ENCODE data around the gene VWA3A. TPM values are rescaled to one million over a fixed set of nuclear protein-coding genes. Genes with fewer than 3 reads are reported as not detected.
A peak's percentile ranks its signal among the peaks of the same experiment; 100 is the strongest.

VWA3A gene
- total and polyA plus RNA-seq, 7 experiments from 2014 or later: 0.19 to 0.84 (median 0.32) TPM; not detected in 2

- no peaks in the 10 kb centered on the region for H3K9me3 ChIP-seq (ENCODE audit: control insufficient read depth in 2 of 3, low read length in 3 of 3)
- CTCF ChIA-PET: interaction anchor here (0.6 to 0.7 kb wide), 2 partner anchors 183 to 473 kb away, joined by 3 read pairs; no protein-coding TSS in a partner anchor
- H3K4me3 ChIP-seq (ENCODE audit: low read length): no peak overlapping the region
- intact Hi-C loops (cut with micrococcal nuclease): loop anchor here in 1 of 2 donors (1.0 kb wide), 1 partner anchor 113 kb away; the partner anchor contains the start of gene POLR3E
- POLR2A ChIA-PET: no interaction called here
- H3K4me3 Mint-ChIP-seq: no peak overlapping the region
- H3K36me3 Mint-ChIP-seq: peaks cover 0 to 8% (median 0%) of the 10 kb centered on the region in 5 donors
- no peaks in the 10 kb centered on the region for H3K27me3 ChIP-seq (ENCODE audit: control insufficient read depth in 2 of 2, insufficient read depth in 2 of 2, low read length in 2 of 2)
- DNase-seq: peak in 3 of 9 donors; percentile 19 to 29 (median 29)
- peak; percentile 33 for ATAC-seq
- no peaks in the 10 kb centered on the region for H3K9me3 Mint-ChIP-seq
- H3K27ac ChIP-seq (ENCODE audit: low read depth, low read length): no peak overlapping the region
- peaks cover 11 to 18% (median 13%) of the 10 kb centered on the region in 7 donors for H3K4me1 Mint-ChIP-seq
- peaks cover 11 to 16% of the 10 kb centered on the region in 2 donors for H3K4me1 ChIP-seq (ENCODE audit: control insufficient read depth in 2 of 2, insufficient read depth in 2 of 2, low read length in 2 of 2)
- peaks cover 0 to 3% (median 0%) of the 10 kb centered on the region in 5 donors for H3K27me3 Mint-ChIP-seq
- H3K36me3 ChIP-seq (ENCODE audit: control insufficient read depth in 2 of 3, insufficient read depth in 3 of 3, low read length in 3 of 3): no peaks in the 10 kb centered on the region
- peak overlapping the region in 1 of 9 donors; percentile 36 for H3K27ac Mint-ChIP-seq
These were observed 91.7 kb downstream of the VWA3A start for GRCh38 chr16:22183901-22184614.

- intact Hi-C loops (cut with micrococcal nuclease): loop anchor here in 1 of 2 donors (1.0 kb wide), 1 partner anchor 113 kb away; the partner anchor contains the start of gene POLR3E
- no peaks in the 10 kb centered on the region for H3K9me3 ChIP-seq (ENCODE audit: control insufficient read depth in 2 of 3, low read length in 3 of 3)
- ATAC-seq (no peak), DNase-seq (no peak)
- Mint-ChIP-seq H3K4me3 (no peak overlapping the region), H3K27me3 (peaks cover 0 to 3% (median 0%) of the 10 kb centered on the region in 5 donors), H3K27ac (peak overlapping the region in 4 of 9 donors; percentile 17 to 80 (median 54)), H3K4me1 (peaks cover 15 to 23% (median 17%) of the 10 kb centered on the region in 7 donors), H3K36me3 (peaks cover 0 to 7% (median 0%) of the 10 kb centered on the region in 5 donors), H3K9me3 (no peaks in the 10 kb centered on the region)
- H3K36me3 ChIP-seq (ENCODE audit: control insufficient read depth in 2 of 3, insufficient read depth in 3 of 3, low read length in 3 of 3): no peaks in the 10 kb centered on the region
- no peak overlapping the region for H3K4me3 ChIP-seq (ENCODE audit: low read length)
- H3K27me3 ChIP-seq (ENCODE audit: control insufficient read depth in 2 of 2, insufficient read depth in 2 of 2, low read length in 2 of 2): no peaks in the 10 kb centered on the region
- peaks cover 16 to 22% of the 10 kb centered on the region in 2 donors for H3K4me1 ChIP-seq (ENCODE audit: control insufficient read depth in 2 of 2, insufficient read depth in 2 of 2, low read length in 2 of 2)
- no peak overlapping the region for H3K27ac ChIP-seq (ENCODE audit: low read depth, low read length)
- ChIA-PET CTCF (interaction anchor here (0.6 to 2.0 kb wide), 3 partner anchors 23 to 183 kb away, joined by 3 to 5 read pairs (median 3); no protein-coding TSS in a partner anchor), POLR2A (interaction anchor here (0.6 kb wide), 1 partner anchor 1471 kb away, joined by 3 read pairs; no protein-coding TSS in a partner anchor)
These were observed 92.3 kb downstream of the VWA3A start for GRCh38 chr16:22184615-22184968.

- no peaks in the 10 kb centered on the region for H3K27me3 ChIP-seq (ENCODE audit: control insufficient read depth in 2 of 2, insufficient read depth in 2 of 2, low read length in 2 of 2)
- no peak for DNase-seq
- Mint-ChIP-seq H3K4me3 (no peak overlapping the region), H3K27me3 (no peaks in the 10 kb centered on the region), H3K36me3 (peaks cover 0 to 7% (median 0%) of the 10 kb centered on the region in 5 donors), H3K27ac (peak overlapping the region in 8 of 9 donors; percentile 9 to 100 (median 90)), H3K4me1 (peaks cover 15 to 30% (median 22%) of the 10 kb centered on the region in 7 donors), H3K9me3 (no peaks in the 10 kb centered on the region)
- H3K4me1 ChIP-seq (ENCODE audit: control insufficient read depth in 2 of 2, insufficient read depth in 2 of 2, low read length in 2 of 2): peaks cover 19 to 24% of the 10 kb centered on the region in 2 donors
- H3K4me3 ChIP-seq (ENCODE audit: low read length): no peak overlapping the region
- no peaks in the 10 kb centered on the region for H3K9me3 ChIP-seq (ENCODE audit: control insufficient read depth in 2 of 3, low read length in 3 of 3)
- POLR2A ChIA-PET: interaction anchor here (0.8 to 1.3 kb wide), 3 partner anchors 110 to 186 kb away, joined by 3 to 4 read pairs (median 3); partner anchors contain the start of genes PDZD9 and POLR3E
- CTCF ChIA-PET: interaction anchor here (1.0 to 2.0 kb wide), 5 partner anchors 109 to 185 kb away, joined by 3 to 5 read pairs (median 4); partner anchors contain the start of gene POLR3E
- ATAC-seq: no peak
- peak overlapping the region; percentile 99 for H3K27ac ChIP-seq (ENCODE audit: low read depth, low read length)
- no peaks in the 10 kb centered on the region for H3K36me3 ChIP-seq (ENCODE audit: control insufficient read depth in 2 of 3, insufficient read depth in 3 of 3, low read length in 3 of 3)
- intact Hi-C loops (cut with micrococcal nuclease): no loop called here
These were observed 94.2 kb downstream of the VWA3A start for GRCh38 chr16:22186517-22186916.

GRCh38 chr16:22188267-22188594 is 95.9 kb downstream of the VWA3A start:
- H3K27ac Mint-ChIP-seq: peak overlapping the region; percentile 98 to 100 (median 100)
- POLR2A ChIA-PET: interaction anchor here (0.7 to 9.0 kb wide), 19 partner anchors 9 to 368 kb away, joined by 3 to 167 read pairs (median 8); partner anchors contain the start of genes EEF2K, MOSMO, POLR3E and UQCRC2
- H3K4me3 Mint-ChIP-seq: peak overlapping the region in 6 of 10 donors; percentile 5 to 99 (median 92)

DNA sequence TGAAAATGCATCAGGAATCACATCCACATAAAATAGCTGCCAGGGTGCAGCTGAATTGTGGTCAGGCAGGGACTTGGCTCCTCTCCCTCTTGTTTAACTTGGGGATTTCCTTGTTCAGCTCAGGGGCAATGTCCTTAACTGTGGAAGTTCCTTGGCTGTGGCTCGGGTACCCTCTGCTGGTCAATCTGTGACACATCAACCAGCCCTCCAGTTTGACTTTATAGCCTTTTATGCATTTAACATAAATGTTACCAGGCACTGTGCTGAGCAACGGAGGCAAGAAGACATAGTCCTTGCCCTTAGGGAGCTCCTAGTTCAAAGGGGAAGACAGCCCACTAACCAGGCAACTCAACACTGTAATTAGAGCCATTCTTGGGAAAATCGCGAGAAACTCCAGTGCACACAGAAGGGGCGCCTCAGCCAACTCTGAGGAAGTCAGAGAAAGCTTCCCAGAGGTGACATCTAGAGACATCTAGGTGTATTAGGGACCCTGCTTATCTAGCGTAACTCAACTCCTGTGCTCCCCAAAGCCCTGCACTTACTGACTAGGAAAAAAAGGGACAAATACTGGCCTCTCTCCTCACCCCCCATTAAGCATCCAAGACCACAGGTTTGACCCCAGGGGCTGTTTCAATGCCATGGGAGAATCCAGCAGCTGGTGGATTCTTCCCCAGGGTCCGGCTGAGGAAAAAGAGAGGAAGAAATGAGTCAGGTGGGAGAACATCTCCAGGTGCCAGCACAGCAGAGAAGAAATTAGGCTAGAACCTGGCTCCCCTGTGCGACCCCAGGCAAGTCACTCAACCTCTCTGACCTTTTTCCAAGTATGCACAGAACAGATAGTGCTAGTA is 96.5 kb downstream of the VWA3A start:
- H3K36me3 ChIP-seq (ENCODE audit: control insufficient read depth in 2 of 3, insufficient read depth in 3 of 3, low read length in 3 of 3): no peaks in the 10 kb centered on the region
- peak overlapping the region; percentile 78 to 99 (median 95) for H3K4me3 Mint-ChIP-seq
- peaks cover 0 to 4% (median 0%) of the 10 kb centered on the region in 5 donors for H3K36me3 Mint-ChIP-seq
- H3K4me1 Mint-ChIP-seq: peaks cover 25 to 53% (median 44%) of the 10 kb centered on the region in 7 donors
- no peaks in the 10 kb centered on the region for H3K27me3 ChIP-seq (ENCODE audit: control insufficient read depth in 2 of 2, insufficient read depth in 2 of 2, low read length in 2 of 2)
- CTCF ChIA-PET: interaction anchor here (0.6 to 2.6 kb wide), 23 partner anchors 17 to 246 kb away, joined by 3 to 31 read pairs (median 4); partner anchors contain the start of genes EEF2K, MOSMO and POLR3E
- H3K4me1 ChIP-seq (ENCODE audit: control insufficient read depth in 2 of 2, insufficient read depth in 2 of 2, low read length in 2 of 2): peaks cover 34 to 45% of the 10 kb centered on the region in 2 donors
- no peaks in the 10 kb centered on the region for H3K9me3 ChIP-seq (ENCODE audit: control insufficient read depth in 2 of 3, low read length in 3 of 3)
- H3K27me3 Mint-ChIP-seq: no peaks in the 10 kb centered on the region
- intact Hi-C loops (cut with micrococcal nuclease): loop anchor here (1.0 to 2.0 kb wide), 8 partner anchors 26 to 540 kb away; partner anchors contain the start of genes PDZD9 (in 2 of the 2) and SDR42E2 (in 1 of the 2)
- H3K9me3 Mint-ChIP-seq: peaks cover 0 to 5% (median under 1%) of the 10 kb centered on the region in 11 donors
- H3K4me3 ChIP-seq (ENCODE audit: low read length): peak overlapping the region; percentile 69
- H3K27ac ChIP-seq (ENCODE audit: low read depth, low read length): peak overlapping the region; percentile 99
- H3K27ac Mint-ChIP-seq: peak overlapping the region; percentile 98 to 100 (median 100)
- POLR2A ChIA-PET: interaction anchor here (0.6 to 9.0 kb wide), 26 partner anchors 9 to 585 kb away, joined by 3 to 167 read pairs (median 6); partner anchors contain the start of genes EEF2K, MOSMO, POLR3E and UQCRC2
- DNase-seq (peak; percentile 25 to 78 (median 70)), ATAC-seq (no peak)

More at GRCh38 chr16:22188267-22188594, 95.9 kb downstream of the VWA3A start:
- H3K36me3 Mint-ChIP-seq: peaks cover 0 to 2% (median 0%) of the 10 kb centered on the region in 5 donors
- ATAC-seq: no peak
- Histone ChIP-seq H3K4me1 (ENCODE audit: control insufficient read depth in 2 of 2, insufficient read depth in 2 of 2, low read length in 2 of 2) (peaks cover 34 to 39% of the 10 kb centered on the region in 2 donors), H3K4me3 (ENCODE audit: low read length) (no peak overlapping the region), H3K27me3 (ENCODE audit: control insufficient read depth in 2 of 2, insufficient read depth in 2 of 2, low read length in 2 of 2) (no peaks in the 10 kb centered on the region), H3K9me3 (ENCODE audit: control insufficient read depth in 2 of 3, low read length in 3 of 3) (no peaks in the 10 kb centered on the region), H3K36me3 (ENCODE audit: control insufficient read depth in 2 of 3, insufficient read depth in 3 of 3, low read length in 3 of 3) (no peaks in the 10 kb centered on the region), H3K27ac (ENCODE audit: low read depth, low read length) (peak overlapping the region; percentile 99)
- intact Hi-C loops (cut with micrococcal nuclease): loop anchor here (1.0 to 2.0 kb wide), 8 partner anchors 25 to 539 kb away; partner anchors contain the start of genes PDZD9 (in 2 of the 2) and SDR42E2 (in 1 of the 2)
- CTCF ChIA-PET: interaction anchor here (0.6 to 2.6 kb wide), 22 partner anchors 18 to 245 kb away, joined by 3 to 31 read pairs (median 4); partner anchors contain the start of genes EEF2K, MOSMO and POLR3E
- no peak for DNase-seq
- no peaks in the 10 kb centered on the region for H3K9me3 Mint-ChIP-seq
- H3K4me1 Mint-ChIP-seq: peaks cover 20 to 47% (median 38%) of the 10 kb centered on the region in 7 donors
- no peaks in the 10 kb centered on the region for H3K27me3 Mint-ChIP-seq

Data from naive thymus-derived CD4-positive, alpha-beta T cell (primary cell).